ENCODE measurements around the gene MORC1.

DNA sequence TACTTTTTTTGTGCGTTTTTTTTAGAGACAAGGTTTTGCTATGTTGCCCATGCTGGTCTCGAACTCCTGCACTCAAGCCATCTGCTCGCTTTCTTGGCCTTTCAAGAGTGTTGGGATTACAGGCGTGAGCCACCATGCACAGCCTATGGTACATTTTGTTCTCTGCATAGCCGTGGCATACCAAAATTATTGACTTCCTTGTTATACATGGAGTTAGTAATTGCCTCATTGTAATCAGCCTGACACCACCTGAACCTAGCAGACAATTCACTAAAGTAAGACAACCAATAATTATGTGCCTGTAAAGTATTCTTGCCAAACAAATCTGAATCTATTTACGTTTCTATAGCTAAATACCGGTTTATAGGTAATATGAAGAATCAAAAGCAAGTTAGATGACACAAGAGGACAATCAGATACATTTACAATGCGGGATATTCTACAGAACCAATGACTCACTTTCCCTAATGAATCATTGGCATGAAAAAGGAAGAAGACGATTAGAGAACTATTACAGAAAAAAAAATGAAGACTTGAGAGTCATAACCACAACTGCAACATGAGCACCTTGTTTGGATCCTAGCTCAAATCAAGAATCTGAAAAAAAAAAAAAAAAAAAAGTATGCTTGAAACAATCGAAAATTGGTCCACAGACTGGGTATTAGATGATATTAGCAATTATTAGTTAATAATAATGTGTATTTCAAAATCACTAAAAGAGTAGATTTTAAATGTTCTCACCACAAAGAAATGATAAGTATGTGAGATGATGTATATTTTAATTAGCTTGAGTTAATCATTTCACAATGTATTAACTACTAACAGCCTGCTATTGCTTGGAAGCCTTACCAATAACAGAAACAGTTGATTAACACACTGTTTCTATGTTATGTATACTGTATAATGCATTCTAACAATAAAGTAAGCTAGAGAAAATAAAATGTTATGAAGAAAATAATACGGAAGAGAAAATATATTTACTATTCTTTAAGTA lies 171.3 kb downstream of the MORC1 start:
- TF ChIP-seq SUZ12 (IDR thresholded peaks at IDR 0.05; ENCODE audit: extremely low read depth, insufficient read depth, insufficient read length) (no peak), YY1 (IDR thresholded peaks at IDR 0.05; ENCODE audit: insufficient read depth, insufficient read length) (no peak), ZNF274 (IDR thresholded peaks at IDR 0.05; ENCODE audit: low read depth, low read length) (no peak)
